ENCODE results near the gene PDCD11. TPM values are rescaled to one million over a fixed set of nuclear protein-coding genes. Genes with fewer than 3 reads are reported as not detected.

The PDCD11 gene
- total RNA-seq, 1 donor from 2014 or later = 38.7 TPM

- H3K4me3 ChIP-seq (ENCODE audit: low read depth, low read length) = no peak overlapping the region
- no peaks in the 10 kb centered on the region for H3K36me3 ChIP-seq (ENCODE audit: control insufficient read depth, insufficient read depth, low read length)
- TF ChIP-seq CTCF (IDR thresholded peaks at IDR 0.05; ENCODE audit: insufficient read depth, low read length, severe bottlenecking) = no peak
- no peak for DNase-seq (ENCODE audit: low read depth)
- no peak for FAIRE-seq
- no peaks in the 10 kb centered on the region for H3K27me3 ChIP-seq (ENCODE audit: control insufficient read depth, insufficient read depth, low read length)
Observed at GRCh38 chr10:103475437-103475836, 79.0 kb downstream of the PDCD11 start.

GRCh38 chr10:103476046-103476768 lies 79.8 kb downstream of the PDCD11 start:
- TF ChIP-seq CTCF (IDR thresholded peaks at IDR 0.05; ENCODE audit: insufficient read depth, low read length, severe bottlenecking) = peak; percentile 8
- H3K27me3 ChIP-seq (ENCODE audit: control insufficient read depth, insufficient read depth, low read length) = no peaks in the 10 kb centered on the region
- FAIRE-seq = no peak
- H3K4me3 ChIP-seq (ENCODE audit: low read depth, low read length) = no peak overlapping the region
- no peak for DNase-seq (ENCODE audit: low read depth)
- no peaks in the 10 kb centered on the region for H3K36me3 ChIP-seq (ENCODE audit: control insufficient read depth, insufficient read depth, low read length)

- FAIRE-seq = no peak
- H3K27me3 ChIP-seq (ENCODE audit: control insufficient read depth, insufficient read depth, low read length) = no peaks in the 10 kb centered on the region
- H3K4me3 ChIP-seq (ENCODE audit: low read depth, low read length) = no peak overlapping the region
- no peak for DNase-seq (ENCODE audit: low read depth)
- TF ChIP-seq CTCF (IDR thresholded peaks at IDR 0.05; ENCODE audit: insufficient read depth, low read length, severe bottlenecking) = no peak
- no peaks in the 10 kb centered on the region for H3K36me3 ChIP-seq (ENCODE audit: control insufficient read depth, insufficient read depth, low read length)
Observed at GRCh38 chr10:103478671-103479070, 82.2 kb downstream of the PDCD11 start.

- peak; percentile 34 for DNase-seq (ENCODE audit: low read depth)
Observed at GRCh38 chr10:103479135-103479534, 82.7 kb downstream of the PDCD11 start, which contains the start of gene CALHM3. Gene CALHM3 (minus strand): TSS chr10:103479240. CDS start chr10:103479032, 208 bp downstream.

GRCh38 chr10:103480521-103480920 lies 84.1 kb downstream of the PDCD11 start:
- DNase-seq (ENCODE audit: low read depth) (no peak), FAIRE-seq (no peak)
- no peaks in the 10 kb centered on the region for H3K36me3 ChIP-seq (ENCODE audit: control insufficient read depth, insufficient read depth, low read length)
- no peak for TF ChIP-seq CTCF (IDR thresholded peaks at IDR 0.05; ENCODE audit: insufficient read depth, low read length, severe bottlenecking)
- H3K27me3 ChIP-seq (ENCODE audit: control insufficient read depth, insufficient read depth, low read length) = no peaks in the 10 kb centered on the region
- H3K4me3 ChIP-seq (ENCODE audit: low read depth, low read length) = no peak overlapping the region

More at GRCh38 chr10:103479135-103479534, 82.7 kb downstream of the PDCD11 start, which contains the start of gene CALHM3:
- Histone ChIP-seq H3K36me3 (ENCODE audit: control insufficient read depth, insufficient read depth, low read length) (no peaks in the 10 kb centered on the region), H3K27me3 (ENCODE audit: control insufficient read depth, insufficient read depth, low read length) (no peaks in the 10 kb centered on the region), H3K4me3 (ENCODE audit: low read depth, low read length) (no peak within 1 kb of the TSS)
- no peak for FAIRE-seq
- no peak for TF ChIP-seq CTCF (IDR thresholded peaks at IDR 0.05; ENCODE audit: insufficient read depth, low read length, severe bottlenecking)

Measured in bronchial epithelial cell (primary cell).